ENCODE measurements around the gene WBP2NL.

WBP2NL gene

GRCh38 chr22:42033263-42034181, 34.9 kb downstream of the WBP2NL start:
- no peak for DNase-seq (ENCODE audit: low read depth, low spot score)
- CTCF ChIA-PET, result no interaction called here
- POLR2A ChIA-PET, result no interaction called here
- no peak overlapping the region for H3K4me3 ChIP-seq (ENCODE audit: low read depth, low read length)
- TF ChIP-seq CTCF (IDR thresholded peaks at IDR 0.05; ENCODE audit: insufficient read depth, low read length, missing control alignments), result no peak

DNA sequence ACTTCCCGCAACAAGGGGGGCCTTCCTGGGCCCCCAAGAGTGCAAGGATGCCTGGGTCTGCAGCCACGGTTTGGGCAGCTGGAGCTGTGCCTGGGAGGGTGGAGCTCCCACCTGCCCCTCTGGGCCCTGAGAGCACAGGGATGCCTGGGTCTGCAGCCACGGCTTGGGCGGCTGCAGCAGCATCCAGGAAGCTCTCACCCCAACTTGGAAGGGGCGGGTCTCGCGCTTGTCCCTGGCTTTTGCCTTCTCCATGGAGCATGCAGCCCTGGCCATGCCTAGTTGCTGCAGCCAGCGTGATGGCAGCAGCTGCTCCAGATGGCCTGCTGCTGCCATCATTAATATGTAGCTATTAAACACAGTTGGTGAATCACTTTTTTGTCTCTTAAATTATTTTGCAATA, 36.7 kb downstream of the WBP2NL start:
- CTCF ChIA-PET, result no interaction called here
- DNase-seq (ENCODE audit: low read depth, low spot score), result no peak
- POLR2A ChIA-PET, result no interaction called here
- no peak overlapping the region for H3K4me3 ChIP-seq (ENCODE audit: low read depth, low read length)
- TF ChIP-seq CTCF (IDR thresholded peaks at IDR 0.05; ENCODE audit: insufficient read depth, low read length, missing control alignments), result no peak

DNA sequence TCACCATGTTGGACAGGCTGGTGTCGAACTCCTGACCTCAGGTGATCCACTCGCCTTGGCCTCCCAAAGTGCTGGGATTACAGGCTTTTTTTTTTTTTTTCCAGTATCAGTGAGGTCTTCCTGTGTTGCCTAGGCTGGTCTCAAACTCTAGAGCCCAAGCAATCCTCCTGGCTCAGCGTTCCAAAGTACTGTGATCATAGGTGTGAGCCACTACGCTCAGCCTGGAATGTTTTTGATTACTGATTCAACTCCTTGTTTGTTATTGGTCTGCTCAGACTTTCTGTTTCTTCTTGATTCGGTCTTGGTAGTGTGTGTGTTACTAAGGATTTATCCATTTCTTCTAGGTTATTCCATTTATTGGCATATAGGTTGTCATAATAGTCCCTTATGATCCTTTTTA, 40.7 kb downstream of the WBP2NL start:
- DNase-seq (ENCODE audit: low read depth, low spot score), result no peak
- no peak for TF ChIP-seq CTCF (IDR thresholded peaks at IDR 0.05; ENCODE audit: insufficient read depth, low read length, missing control alignments)
- no peak overlapping the region for H3K4me3 ChIP-seq (ENCODE audit: low read depth, low read length)
- CTCF ChIA-PET, result no interaction called here
- POLR2A ChIA-PET, result interaction anchor here (0.7 kb wide), 1 partner anchor 24 kb away, joined by 3 read pairs; no protein-coding TSS in a partner anchor

DNA sequence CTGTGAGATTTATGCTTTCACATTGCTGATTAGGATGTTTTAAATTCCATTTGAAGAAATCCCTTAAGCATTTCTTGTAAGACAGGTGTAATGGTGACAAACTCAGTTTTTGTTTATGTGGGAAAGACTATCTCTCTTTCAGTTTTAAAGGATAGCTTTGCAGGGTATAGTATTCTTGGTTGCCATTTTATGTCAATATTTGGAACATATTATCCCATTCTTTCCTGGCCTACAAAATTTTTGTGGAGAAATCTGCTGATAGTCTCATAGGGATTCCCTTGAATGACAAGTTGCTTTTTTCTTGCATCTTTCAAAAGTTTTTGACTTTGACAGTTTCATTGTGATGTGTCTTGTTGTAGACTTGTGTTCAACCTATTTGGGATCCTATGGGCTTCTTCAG, 43.2 kb downstream of the WBP2NL start:
- TF ChIP-seq CTCF (IDR thresholded peaks at IDR 0.05; ENCODE audit: insufficient read depth, low read length, missing control alignments), result no peak
- no peak overlapping the region for H3K4me3 ChIP-seq (ENCODE audit: low read depth, low read length)
- CTCF ChIA-PET, result no interaction called here
- POLR2A ChIA-PET, result no interaction called here
- no peak for DNase-seq (ENCODE audit: low read depth, low spot score)

DNA sequence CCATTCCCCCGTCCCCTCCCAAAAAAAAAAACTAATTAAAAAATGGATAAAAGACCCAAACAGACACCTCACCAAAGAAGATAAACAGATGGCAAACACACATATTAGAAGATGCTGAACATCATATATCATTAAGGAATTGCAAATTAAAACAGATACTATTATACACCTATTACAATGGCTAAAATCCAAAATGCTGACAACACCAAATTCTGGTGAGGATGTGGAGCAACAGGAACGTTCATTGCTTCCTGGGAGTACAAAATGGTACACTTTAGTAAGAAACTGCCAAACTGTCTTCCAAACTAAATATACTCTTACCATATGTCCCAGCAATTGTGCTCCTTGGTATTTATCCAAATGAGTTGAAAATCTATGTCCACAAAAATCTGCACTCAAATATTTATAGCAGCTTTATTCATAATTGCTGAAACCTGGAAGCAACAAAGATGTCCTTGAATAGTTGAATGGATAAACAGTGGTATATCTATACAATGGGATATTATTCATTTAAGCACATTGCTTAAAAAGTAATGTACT, 52.1 kb downstream of the WBP2NL start:
- no peak for DNase-seq (ENCODE audit: low read depth, low spot score)
- POLR2A ChIA-PET, result no interaction called here
- TF ChIP-seq CTCF (IDR thresholded peaks at IDR 0.05; ENCODE audit: insufficient read depth, low read length, missing control alignments), result no peak
- H3K4me3 ChIP-seq (ENCODE audit: low read depth, low read length), result no peak overlapping the region
- CTCF ChIA-PET, result interaction anchor here (1.0 kb wide), 1 partner anchor 11 kb away, joined by 3 read pairs; no protein-coding TSS in a partner anchor

GRCh38 chr22:42052765-42053164, 54.2 kb downstream of the WBP2NL start:
- no peak for TF ChIP-seq CTCF (IDR thresholded peaks at IDR 0.05; ENCODE audit: insufficient read depth, low read length, missing control alignments)
- H3K4me3 ChIP-seq (ENCODE audit: low read depth, low read length), result no peak overlapping the region
- CTCF ChIA-PET, result no interaction called here
- DNase-seq (ENCODE audit: low read depth, low spot score), result no peak
- POLR2A ChIA-PET, result no interaction called here
